GM23338 (cell line): ENCODE results near the gene MIPEP.

ENCODE experiments used
- CREB1 ChIP-seq: fragments of 250-450 bp; sonication (Bioruptor Pico); IDR thresholded peaks from 2 replicates; pipeline ENCODE4 v1.5.0; 2020; ENCODE audit warnings: low read depth, mild to moderate bottlenecking, moderate library complexity
- EZH2 ChIP-seq: fragments of 200-600 bp; sonication (generic); IDR thresholded peaks from one replicate; pipeline ENCODE4 v1.8.0; 2017; ENCODE audit warnings: antibody characterized with exemption, mild to moderate bottlenecking, low read depth; ENCODE audit not compliant: unreplicated experiment
- JUNB ChIP-seq: IDR thresholded peaks from one replicate; pipeline ENCODE4 v1.6.1; 2016; ENCODE audit warnings: antibody characterized with exemption; ENCODE audit not compliant: unreplicated experiment
- NANOG ChIP-seq: IDR thresholded peaks from 2 replicates; pipeline ENCODE4 v1.6.1; 2016; ENCODE audit warnings: antibody characterized with exemption, borderline replicate concordance
- POLR2AphosphoS5 ChIP-seq: IDR thresholded peaks from 2 replicates; pipeline ENCODE4 v1.6.1; 2016; ENCODE audit warnings: antibody characterized with exemption, low read depth
- STAT1 ChIP-seq: IDR thresholded peaks from one replicate; pipeline ENCODE4 v1.6.1; 2016; ENCODE audit warnings: antibody characterized with exemption; ENCODE audit not compliant: unreplicated experiment
- ZNF331 ChIP-seq: fragments of 250-450 bp; sonication (Bioruptor Pico); IDR thresholded peaks from 2 replicates; pipeline ENCODE4 v1.5.0; 2020; ENCODE audit warnings: low read depth, mild to moderate bottlenecking, moderate library complexity
- TF ChIP-seq, protein P1 (sequence below), 2 experiments: fragments of 200-600 bp in 1 of 2; sonication (generic) in 1 of 2; conservative IDR thresholded peaks; 2 replicates each; pipeline versions ENCODE4 v1.5.1 to v1.6.1; 2016 to 2017; ENCODE audit warnings: antibody characterized with exemption in 2 of 2, low read depth in 2 of 2, mild to moderate bottlenecking in 2 of 2, moderate library complexity in 1 of 2
- TF ChIP-seq, protein P2 (sequence below): IDR thresholded peaks from one replicate; pipeline ENCODE4 v1.6.1; 2018; ENCODE audit warnings: antibody characterized with exemption; ENCODE audit not compliant: unreplicated experiment
- TF ChIP-seq, protein P3 (sequence below): IDR thresholded peaks from 2 replicates; pipeline ENCODE4 v1.6.1; 2016; ENCODE audit warnings: antibody characterized with exemption

DNA sequence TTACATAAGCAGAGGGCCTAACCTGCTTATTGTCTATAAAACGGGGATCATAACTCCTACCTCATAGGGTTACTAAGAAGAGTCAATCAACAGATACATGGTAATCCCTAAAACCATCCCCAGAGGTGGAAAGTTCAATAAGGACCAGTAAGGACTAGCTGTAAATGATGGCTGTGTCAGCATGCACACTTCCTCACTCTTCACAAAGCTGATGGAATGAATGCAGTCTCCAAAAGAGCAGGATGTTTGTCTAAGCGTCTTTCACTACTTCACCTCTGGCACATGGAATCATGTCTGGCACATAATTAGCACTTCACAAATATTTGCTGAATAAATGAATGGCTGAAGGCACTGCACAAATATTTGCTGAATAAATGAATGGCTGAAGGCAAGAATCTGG lies 134.2 kb downstream of the MIPEP start:
- TF ChIP-seq, protein P1, sequence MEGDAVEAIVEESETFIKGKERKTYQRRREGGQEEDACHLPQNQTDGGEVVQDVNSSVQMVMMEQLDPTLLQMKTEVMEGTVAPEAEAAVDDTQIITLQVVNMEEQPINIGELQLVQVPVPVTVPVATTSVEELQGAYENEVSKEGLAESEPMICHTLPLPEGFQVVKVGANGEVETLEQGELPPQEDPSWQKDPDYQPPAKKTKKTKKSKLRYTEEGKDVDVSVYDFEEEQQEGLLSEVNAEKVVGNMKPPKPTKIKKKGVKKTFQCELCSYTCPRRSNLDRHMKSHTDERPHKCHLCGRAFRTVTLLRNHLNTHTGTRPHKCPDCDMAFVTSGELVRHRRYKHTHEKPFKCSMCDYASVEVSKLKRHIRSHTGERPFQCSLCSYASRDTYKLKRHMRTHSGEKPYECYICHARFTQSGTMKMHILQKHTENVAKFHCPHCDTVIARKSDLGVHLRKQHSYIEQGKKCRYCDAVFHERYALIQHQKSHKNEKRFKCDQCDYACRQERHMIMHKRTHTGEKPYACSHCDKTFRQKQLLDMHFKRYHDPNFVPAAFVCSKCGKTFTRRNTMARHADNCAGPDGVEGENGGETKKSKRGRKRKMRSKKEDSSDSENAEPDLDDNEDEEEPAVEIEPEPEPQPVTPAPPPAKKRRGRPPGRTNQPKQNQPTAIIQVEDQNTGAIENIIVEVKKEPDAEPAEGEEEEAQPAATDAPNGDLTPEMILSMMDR (conservative IDR thresholded peaks at IDR 0.05; ENCODE audit: low read depth in 2 of 2), result no peak
- TF ChIP-seq EZH2 (no peak), JUNB (no peak), CREB1 (no peak), ZNF331 (CRISPR knock-in tag) (no peak), POLR2AphosphoS5 (no peak), STAT1 (no peak), NANOG (no peak)
- TF ChIP-seq, protein P2, sequence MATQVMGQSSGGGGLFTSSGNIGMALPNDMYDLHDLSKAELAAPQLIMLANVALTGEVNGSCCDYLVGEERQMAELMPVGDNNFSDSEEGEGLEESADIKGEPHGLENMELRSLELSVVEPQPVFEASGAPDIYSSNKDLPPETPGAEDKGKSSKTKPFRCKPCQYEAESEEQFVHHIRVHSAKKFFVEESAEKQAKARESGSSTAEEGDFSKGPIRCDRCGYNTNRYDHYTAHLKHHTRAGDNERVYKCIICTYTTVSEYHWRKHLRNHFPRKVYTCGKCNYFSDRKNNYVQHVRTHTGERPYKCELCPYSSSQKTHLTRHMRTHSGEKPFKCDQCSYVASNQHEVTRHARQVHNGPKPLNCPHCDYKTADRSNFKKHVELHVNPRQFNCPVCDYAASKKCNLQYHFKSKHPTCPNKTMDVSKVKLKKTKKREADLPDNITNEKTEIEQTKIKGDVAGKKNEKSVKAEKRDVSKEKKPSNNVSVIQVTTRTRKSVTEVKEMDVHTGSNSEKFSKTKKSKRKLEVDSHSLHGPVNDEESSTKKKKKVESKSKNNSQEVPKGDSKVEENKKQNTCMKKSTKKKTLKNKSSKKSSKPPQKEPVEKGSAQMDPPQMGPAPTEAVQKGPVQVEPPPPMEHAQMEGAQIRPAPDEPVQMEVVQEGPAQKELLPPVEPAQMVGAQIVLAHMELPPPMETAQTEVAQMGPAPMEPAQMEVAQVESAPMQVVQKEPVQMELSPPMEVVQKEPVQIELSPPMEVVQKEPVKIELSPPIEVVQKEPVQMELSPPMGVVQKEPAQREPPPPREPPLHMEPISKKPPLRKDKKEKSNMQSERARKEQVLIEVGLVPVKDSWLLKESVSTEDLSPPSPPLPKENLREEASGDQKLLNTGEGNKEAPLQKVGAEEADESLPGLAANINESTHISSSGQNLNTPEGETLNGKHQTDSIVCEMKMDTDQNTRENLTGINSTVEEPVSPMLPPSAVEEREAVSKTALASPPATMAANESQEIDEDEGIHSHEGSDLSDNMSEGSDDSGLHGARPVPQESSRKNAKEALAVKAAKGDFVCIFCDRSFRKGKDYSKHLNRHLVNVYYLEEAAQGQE, result no peak
- TF ChIP-seq, protein P3, sequence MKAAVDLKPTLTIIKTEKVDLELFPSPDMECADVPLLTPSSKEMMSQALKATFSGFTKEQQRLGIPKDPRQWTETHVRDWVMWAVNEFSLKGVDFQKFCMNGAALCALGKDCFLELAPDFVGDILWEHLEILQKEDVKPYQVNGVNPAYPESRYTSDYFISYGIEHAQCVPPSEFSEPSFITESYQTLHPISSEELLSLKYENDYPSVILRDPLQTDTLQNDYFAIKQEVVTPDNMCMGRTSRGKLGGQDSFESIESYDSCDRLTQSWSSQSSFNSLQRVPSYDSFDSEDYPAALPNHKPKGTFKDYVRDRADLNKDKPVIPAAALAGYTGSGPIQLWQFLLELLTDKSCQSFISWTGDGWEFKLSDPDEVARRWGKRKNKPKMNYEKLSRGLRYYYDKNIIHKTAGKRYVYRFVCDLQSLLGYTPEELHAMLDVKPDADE, result no peak
